GM20000 (cell line): Measurements from ENCODE around the gene AXIN1.

Experiments
- DNase-seq: peaks from one replicate; pipeline ENCODE4 v3.0.0; 2012; ENCODE audit warnings: low spot score
- CTCF ChIP-seq: IDR thresholded peaks from 2 replicates; pipeline ENCODE4 v1.5.1; 2012; ENCODE audit warnings: mild to moderate bottlenecking, control low read depth; ENCODE audit errors: extremely low read depth, missing control alignments

Gene AXIN1

GRCh38 chr16:359067-359763, 6.7 kb upstream of the AXIN1 start:
- DNase-seq: no peak
- TF ChIP-seq CTCF: no peak

- TF ChIP-seq CTCF: no peak
Observed at GRCh38 chr16:356741-357140, 4.2 kb upstream of the AXIN1 start.

GRCh38 chr16:354971-355461, 2.5 kb upstream of the AXIN1 start:
- TF ChIP-seq CTCF: no peak
- no peak for DNase-seq

More at GRCh38 chr16:356741-357140, 4.2 kb upstream of the AXIN1 start:
- DNase-seq: no peak

GRCh38 chr16:354291-354881, 1.9 kb upstream of the AXIN1 start:
- TF ChIP-seq CTCF: no peak
- DNase-seq: no peak

- TF ChIP-seq CTCF: no peak
- DNase-seq: no peak
Observed at GRCh38 chr16:353404-354290, 1.1 kb upstream of the AXIN1 start.

GRCh38 chr16:351804-352520, 561 bp downstream of the AXIN1 start:
- no peak for DNase-seq
- no peak for TF ChIP-seq CTCF
